ENCODE data around the gene PCK2. TPM values are rescaled to one million over a fixed set of nuclear protein-coding genes. Genes with fewer than 3 reads are reported as not detected.
A peak's percentile ranks its signal among the peaks of the same experiment; 100 is the strongest.

PCK2 gene
- polyA plus RNA-seq, 2 of the 4 experiments (the other 2 are of a cell fraction): 16.9 to 60.2 TPM

DNA sequence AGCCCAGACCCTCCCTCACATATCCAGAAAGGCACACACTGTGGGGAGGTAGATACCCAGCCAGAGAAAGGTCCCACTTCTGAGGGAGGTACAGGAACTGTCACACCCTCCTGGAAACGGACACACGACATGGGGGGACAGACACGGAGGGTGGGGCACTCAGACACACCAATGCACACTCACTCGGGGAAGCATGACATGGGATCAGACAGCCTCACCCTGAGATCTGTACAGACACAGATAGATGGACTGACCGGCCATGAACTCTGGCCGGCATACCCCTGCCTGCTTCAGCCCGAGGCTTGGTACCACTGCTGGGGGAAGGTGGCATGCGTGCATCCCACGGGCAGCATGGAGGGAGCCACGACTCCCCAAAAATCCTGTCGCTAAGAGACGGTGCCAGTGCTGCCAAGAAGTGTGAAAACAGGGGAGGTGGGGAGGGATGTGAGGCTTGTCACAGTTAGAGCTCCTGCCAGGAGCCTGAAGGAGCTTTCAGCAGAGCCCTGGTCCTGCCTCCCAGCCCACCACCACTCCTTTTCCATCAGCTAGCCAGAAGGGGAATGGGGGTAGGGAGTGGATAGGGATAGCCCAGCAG is 22.2 kb upstream of the PCK2 start:
- no peak for ATAC-seq

DNA sequence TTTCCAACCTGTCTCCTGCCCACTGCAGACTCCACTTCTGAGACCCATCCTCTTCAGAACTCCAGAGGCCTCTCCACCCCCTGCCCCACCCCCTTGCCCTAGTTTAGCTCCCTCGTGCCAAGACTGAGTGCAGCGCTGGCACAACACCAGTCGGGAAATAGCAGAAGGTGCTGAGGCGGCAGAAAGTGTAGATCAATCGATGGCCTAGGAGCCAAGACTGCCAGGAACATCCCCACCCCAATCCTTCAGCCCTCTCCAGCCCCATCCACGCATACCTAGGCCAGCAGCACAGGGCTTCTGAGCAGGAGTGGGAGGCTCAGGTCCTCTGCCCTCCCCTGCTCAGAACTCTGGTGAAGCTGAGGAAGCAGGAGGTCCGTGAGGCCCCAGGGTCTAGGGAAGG is 21.7 kb upstream of the PCK2 start:
- Histone ChIP-seq H3K4me3 (no peak overlapping the region), H3K27ac (no peak overlapping the region), H3K9me3 (no peaks in the 10 kb centered on the region), H3K4me2 (no peak overlapping the region), H3K4me1 (no peaks in the 10 kb centered on the region)
- ATAC-seq: no peak
- no peak for DNase-seq (ENCODE audit: low read depth in 1 of 2, low spot score in 1 of 2)
- 57% methylated on average over 7 of the region's 7 CpGs for WGBS (ENCODE audit: missing lambda C conversion rate)
- no peak for FAIRE-seq
- TF ChIP-seq MAZ (IDR thresholded peaks at IDR 0.05; ENCODE audit: borderline replicate concordance, low read depth, low read length) (no peak), MAFK (IDR thresholded peaks at IDR 0.05; ENCODE audit: partially characterized antibody) (peak; percentile 70)
- ChIA-PET CTCF (interaction anchor here (0.6 to 11.2 kb wide), 4 partner anchors 13 to 233 kb away, joined by 3 to 101 read pairs (median 45); no protein-coding TSS in a partner anchor), POLR2A (interaction anchor here (1.9 kb wide), 1 partner anchor 8 kb away, joined by 5 read pairs; no protein-coding TSS in a partner anchor)

More for the DNA sequence above, 22.2 kb upstream of the PCK2 start:
- Histone ChIP-seq H3K9me3 (no peaks in the 10 kb centered on the region), H3K27ac (no peak overlapping the region), H3K4me3 (no peak overlapping the region), H3K4me1 (no peaks in the 10 kb centered on the region), H3K4me2 (no peak overlapping the region)
- TF ChIP-seq EHF (CRISPR knock-in tag; IDR thresholded peaks at IDR 0.05): no peak
- TF ChIP-seq, protein P1, sequence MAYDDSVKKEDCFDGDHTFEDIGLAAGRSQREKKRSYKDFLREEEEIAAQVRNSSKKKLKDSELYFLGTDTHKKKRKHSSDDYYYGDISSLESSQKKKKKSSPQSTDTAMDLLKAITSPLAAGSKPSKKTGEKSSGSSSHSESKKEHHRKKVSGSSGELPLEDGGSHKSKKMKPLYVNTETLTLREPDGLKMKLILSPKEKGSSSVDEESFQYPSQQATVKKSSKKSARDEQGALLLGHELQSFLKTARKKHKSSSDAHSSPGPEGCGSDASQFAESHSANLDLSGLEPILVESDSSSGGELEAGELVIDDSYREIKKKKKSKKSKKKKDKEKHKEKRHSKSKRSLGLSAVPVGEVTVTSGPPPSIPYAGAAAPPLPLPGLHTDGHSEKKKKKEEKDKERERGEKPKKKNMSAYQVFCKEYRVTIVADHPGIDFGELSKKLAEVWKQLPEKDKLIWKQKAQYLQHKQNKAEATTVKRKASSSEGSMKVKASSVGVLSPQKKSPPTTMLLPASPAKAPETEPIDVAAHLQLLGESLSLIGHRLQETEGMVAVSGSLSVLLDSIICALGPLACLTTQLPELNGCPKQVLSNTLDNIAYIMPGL (CRISPR knock-in tag; IDR thresholded peaks at IDR 0.05; ENCODE audit: borderline replicate concordance): no peak
- no peak for TF ChIP-seq EHMT2 (IDR thresholded peaks at IDR 0.05; ENCODE audit: low read depth)
- TF ChIP-seq USF2 (IDR thresholded peaks at IDR 0.05): no peak
- TF ChIP-seq RAD21 (conservative IDR thresholded peaks at IDR 0.05 in 1 of 2, IDR thresholded peaks at IDR 0.05 in 1 of 2): no peak
- 46% methylated on average over 9 of the region's 12 CpGs for WGBS (ENCODE audit: missing lambda C conversion rate)
- DNase-seq (ENCODE audit: low read depth in 1 of 2, low spot score in 1 of 2) (no peak), FAIRE-seq (no peak)
- ChIA-PET POLR2A (interaction anchor here (1.9 kb wide), 1 partner anchor 9 kb away, joined by 5 read pairs; no protein-coding TSS in a partner anchor), CTCF (interaction anchor here (5.2 to 11.2 kb wide), 3 partner anchors 13 to 37 kb away, joined by 34 to 101 read pairs (median 56); no protein-coding TSS in a partner anchor)

GRCh38 chr14:24072881-24073877 is 20.9 kb upstream of the PCK2 start:
- H3K9me3 ChIP-seq: no peaks in the 10 kb centered on the region
- CTCF ChIA-PET: interaction anchor here (0.6 to 11.2 kb wide), 8 partner anchors 14 to 485 kb away, joined by 3 to 101 read pairs (median 4); partner anchors contain the start of gene TINF2
- DNase-seq (ENCODE audit: low read depth in 1 of 2, low spot score in 1 of 2) (no peak), ATAC-seq (no peak), FAIRE-seq (no peak)
- POLR2A ChIA-PET: interaction anchor here (0.7 to 1.0 kb wide), 2 partner anchors 11 to 21 kb away, joined by 3 read pairs; partner anchors contain the start of gene PCK2
- H3K4me3 ChIP-seq: no peak overlapping the region
- TF ChIP-seq E2F6 (IDR thresholded peaks at IDR 0.05; ENCODE audit: borderline replicate concordance, low read depth): no peak
- TF ChIP-seq MAFK (IDR thresholded peaks at IDR 0.05; ENCODE audit: partially characterized antibody): no peak
- no peak for TF ChIP-seq RNF2 (IDR thresholded peaks at IDR 0.05; ENCODE audit: borderline replicate concordance, low read depth)
- TF ChIP-seq, protein P1 (CRISPR knock-in tag; IDR thresholded peaks at IDR 0.05; ENCODE audit: borderline replicate concordance): no peak
- no peak for TF ChIP-seq EHMT2 (IDR thresholded peaks at IDR 0.05; ENCODE audit: low read depth)
- TF ChIP-seq CBX8 (IDR thresholded peaks at IDR 0.05): no peak
- no peak for TF ChIP-seq RFX5 (IDR thresholded peaks at IDR 0.05)
- no peak for TF ChIP-seq CHD2 (IDR thresholded peaks at IDR 0.05; ENCODE audit: low read length, partially characterized antibody)
- no peak for TF ChIP-seq ZNF302 (CRISPR knock-in tag; IDR thresholded peaks at IDR 0.05)
- no peak for TF ChIP-seq PBX3 (IDR thresholded peaks at IDR 0.05)
- no peak for TF ChIP-seq FOSL2 (IDR thresholded peaks at IDR 0.05)
- no peak for TF ChIP-seq FOSL2 (CRISPR knock-in tag; IDR thresholded peaks at IDR 0.05)
- no peak for TF ChIP-seq HOXA7 (CRISPR knock-in tag; IDR thresholded peaks at IDR 0.05)
- no peak for TF ChIP-seq NPAS2 (CRISPR knock-in tag; IDR thresholded peaks at IDR 0.05; ENCODE audit: borderline replicate concordance)
- TF ChIP-seq FOXS1 (CRISPR knock-in tag; IDR thresholded peaks at IDR 0.05): no peak
- WGBS (ENCODE audit: missing lambda C conversion rate): 72% methylated on average over 25 of the region's 26 CpGs
- no peaks in the 10 kb centered on the region for H3K4me1 ChIP-seq
- no peak overlapping the region for H3K27ac ChIP-seq
- no peak overlapping the region for H3K4me2 ChIP-seq

Data from A549 (cell line).